Measurements from ENCODE around the gene SMARCAL1. TPM values are rescaled to one million over a fixed set of nuclear protein-coding genes. Genes with fewer than 3 reads are reported as not detected.
A peak's percentile ranks its signal among the peaks of the same experiment; 100 is the strongest.

SMARCAL1 gene
- total RNA-seq, 1 donor: 21.7 TPM

DNA sequence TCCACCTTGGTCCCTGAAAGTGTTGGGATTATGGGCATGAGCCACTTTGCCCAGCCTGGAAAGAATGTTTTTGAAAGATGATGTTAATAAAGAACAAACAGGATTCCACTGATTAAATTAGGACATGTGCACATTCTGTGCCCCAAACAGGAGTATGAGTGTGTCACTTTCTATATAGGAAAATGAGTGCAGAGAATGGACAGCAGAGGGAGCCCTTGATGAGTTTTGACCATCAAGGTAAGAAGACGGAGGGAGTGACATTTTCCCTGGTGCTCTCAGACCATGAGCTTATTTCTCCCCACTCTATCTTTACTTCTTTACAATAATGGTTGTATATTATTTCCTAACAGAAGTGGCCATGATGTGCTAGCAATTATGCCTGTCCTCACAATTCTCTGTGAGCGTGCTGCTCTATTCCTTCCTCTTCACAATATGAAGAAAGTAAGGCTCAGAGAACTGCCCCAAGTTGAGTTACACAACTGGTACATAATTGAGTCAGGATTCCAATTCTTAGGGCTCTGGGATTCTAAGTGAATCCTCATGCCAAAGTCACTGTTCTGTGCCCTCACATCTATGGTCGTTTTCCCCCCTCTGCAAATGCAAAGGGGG lies 107.0 kb downstream of the SMARCAL1 start:
- no peaks in the 10 kb centered on the region for H4K20me1 ChIP-seq (ENCODE audit: insufficient read depth, low read length)
- no peaks in the 10 kb centered on the region for H3K79me2 ChIP-seq (ENCODE audit: insufficient read depth, low read length)
- TF ChIP-seq, protein P1, sequence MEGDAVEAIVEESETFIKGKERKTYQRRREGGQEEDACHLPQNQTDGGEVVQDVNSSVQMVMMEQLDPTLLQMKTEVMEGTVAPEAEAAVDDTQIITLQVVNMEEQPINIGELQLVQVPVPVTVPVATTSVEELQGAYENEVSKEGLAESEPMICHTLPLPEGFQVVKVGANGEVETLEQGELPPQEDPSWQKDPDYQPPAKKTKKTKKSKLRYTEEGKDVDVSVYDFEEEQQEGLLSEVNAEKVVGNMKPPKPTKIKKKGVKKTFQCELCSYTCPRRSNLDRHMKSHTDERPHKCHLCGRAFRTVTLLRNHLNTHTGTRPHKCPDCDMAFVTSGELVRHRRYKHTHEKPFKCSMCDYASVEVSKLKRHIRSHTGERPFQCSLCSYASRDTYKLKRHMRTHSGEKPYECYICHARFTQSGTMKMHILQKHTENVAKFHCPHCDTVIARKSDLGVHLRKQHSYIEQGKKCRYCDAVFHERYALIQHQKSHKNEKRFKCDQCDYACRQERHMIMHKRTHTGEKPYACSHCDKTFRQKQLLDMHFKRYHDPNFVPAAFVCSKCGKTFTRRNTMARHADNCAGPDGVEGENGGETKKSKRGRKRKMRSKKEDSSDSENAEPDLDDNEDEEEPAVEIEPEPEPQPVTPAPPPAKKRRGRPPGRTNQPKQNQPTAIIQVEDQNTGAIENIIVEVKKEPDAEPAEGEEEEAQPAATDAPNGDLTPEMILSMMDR (IDR thresholded peaks at IDR 0.05; ENCODE audit: extremely low read depth, low read depth, low read length): peak; percentile 79
- H3K4me3 ChIP-seq (ENCODE audit: insufficient read depth, low read length): no peak overlapping the region
- H3K4me1 ChIP-seq (ENCODE audit: insufficient read depth, low read length): peaks cover 19% of the 10 kb centered on the region
- H3K27me3 ChIP-seq (ENCODE audit: insufficient read depth, low read length): no peaks in the 10 kb centered on the region
- DNase-seq (ENCODE audit: insufficient read length, low spot score, missing footprints): no peak
- no peak overlapping the region for H2AFZ ChIP-seq (ENCODE audit: low read length)
- no peak overlapping the region for H3K4me2 ChIP-seq (ENCODE audit: insufficient read depth, low read length)
- no peaks in the 10 kb centered on the region for H3K9me3 ChIP-seq (ENCODE audit: low read depth, low read length)
- no peaks in the 10 kb centered on the region for H3K36me3 ChIP-seq (ENCODE audit: insufficient read depth, low read length)
- no peak overlapping the region for H3K27ac ChIP-seq (ENCODE audit: low read depth, low read length)

DNA sequence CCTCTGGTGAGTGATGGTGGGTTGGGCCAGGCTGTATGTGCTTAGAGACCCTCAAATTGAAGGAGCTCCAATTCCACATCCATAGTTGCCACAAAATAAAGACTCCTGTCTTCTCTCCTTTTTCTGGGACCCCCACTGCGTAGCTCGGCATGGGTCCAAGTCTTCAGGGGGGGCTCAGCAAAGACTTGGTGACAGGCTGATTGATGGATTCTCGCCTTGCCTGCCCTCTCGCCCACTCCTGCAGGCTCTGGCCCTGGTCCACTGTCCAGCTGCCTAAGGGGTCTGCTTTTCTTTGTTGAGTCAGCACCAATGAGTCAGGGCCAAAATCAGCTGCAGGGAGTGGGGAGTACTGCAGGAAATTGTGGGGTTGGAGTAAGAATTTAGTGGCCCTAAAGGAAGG lies 107.8 kb downstream of the SMARCAL1 start:
- no peak overlapping the region for H2AFZ ChIP-seq (ENCODE audit: low read length)
- H3K36me3 ChIP-seq (ENCODE audit: insufficient read depth, low read length): no peaks in the 10 kb centered on the region
- TF ChIP-seq, protein P1 (IDR thresholded peaks at IDR 0.05; ENCODE audit: extremely low read depth, low read depth, low read length): no peak
- no peaks in the 10 kb centered on the region for H4K20me1 ChIP-seq (ENCODE audit: insufficient read depth, low read length)
- peak overlapping the region; percentile 4 for H3K4me2 ChIP-seq (ENCODE audit: insufficient read depth, low read length)
- no peaks in the 10 kb centered on the region for H3K27me3 ChIP-seq (ENCODE audit: insufficient read depth, low read length)
- no peak overlapping the region for H3K27ac ChIP-seq (ENCODE audit: low read depth, low read length)
- H3K4me3 ChIP-seq (ENCODE audit: insufficient read depth, low read length): no peak overlapping the region
- no peak for DNase-seq (ENCODE audit: insufficient read length, low spot score, missing footprints)
- no peaks in the 10 kb centered on the region for H3K79me2 ChIP-seq (ENCODE audit: insufficient read depth, low read length)
- H3K4me1 ChIP-seq (ENCODE audit: insufficient read depth, low read length): peaks cover 19% of the 10 kb centered on the region
- no peaks in the 10 kb centered on the region for H3K9me3 ChIP-seq (ENCODE audit: low read depth, low read length)

DNA sequence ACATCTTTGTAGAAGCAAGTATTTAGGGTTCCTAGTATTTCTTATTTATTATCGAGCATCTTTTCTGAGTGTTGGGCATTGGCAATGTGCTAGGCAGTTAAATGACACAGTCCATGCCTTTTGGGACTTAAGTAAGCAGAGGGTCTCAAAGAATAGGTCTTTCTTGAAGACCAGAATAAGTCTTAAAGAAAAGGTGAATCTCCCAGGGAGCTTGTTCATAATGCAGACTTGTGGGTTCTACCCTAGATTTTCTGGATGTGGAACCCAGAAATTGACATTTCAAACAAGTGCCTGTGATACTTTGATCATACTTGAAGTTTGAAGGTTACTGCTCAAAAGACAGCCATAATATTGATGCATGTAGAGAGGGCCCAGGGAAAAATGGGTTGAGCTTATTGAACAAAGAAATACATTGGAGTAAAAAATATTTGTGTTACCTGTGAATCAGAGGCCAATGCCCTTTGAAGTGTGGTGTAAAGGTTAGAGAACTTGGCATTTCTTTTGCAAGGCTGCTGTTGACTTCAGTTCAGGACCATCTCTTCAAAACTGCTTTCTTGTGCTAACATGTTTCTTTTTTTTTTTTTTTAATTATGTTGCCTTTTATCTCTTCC lies 110.7 kb downstream of the SMARCAL1 start:
- H4K20me1 ChIP-seq (ENCODE audit: insufficient read depth, low read length): no peaks in the 10 kb centered on the region
- H2AFZ ChIP-seq (ENCODE audit: low read length): no peak overlapping the region
- peaks cover 19% of the 10 kb centered on the region for H3K4me1 ChIP-seq (ENCODE audit: insufficient read depth, low read length)
- no peaks in the 10 kb centered on the region for H3K79me2 ChIP-seq (ENCODE audit: insufficient read depth, low read length)
- no peaks in the 10 kb centered on the region for H3K9me3 ChIP-seq (ENCODE audit: low read depth, low read length)
- no peak for DNase-seq (ENCODE audit: insufficient read length, low spot score, missing footprints)
- H3K4me3 ChIP-seq (ENCODE audit: insufficient read depth, low read length): no peak overlapping the region
- H3K36me3 ChIP-seq (ENCODE audit: insufficient read depth, low read length): no peaks in the 10 kb centered on the region
- no peaks in the 10 kb centered on the region for H3K27me3 ChIP-seq (ENCODE audit: insufficient read depth, low read length)
- no peak overlapping the region for H3K4me2 ChIP-seq (ENCODE audit: insufficient read depth, low read length)
- TF ChIP-seq, protein P1 (IDR thresholded peaks at IDR 0.05; ENCODE audit: extremely low read depth, low read depth, low read length): no peak
- no peak overlapping the region for H3K27ac ChIP-seq (ENCODE audit: low read depth, low read length)

DNA sequence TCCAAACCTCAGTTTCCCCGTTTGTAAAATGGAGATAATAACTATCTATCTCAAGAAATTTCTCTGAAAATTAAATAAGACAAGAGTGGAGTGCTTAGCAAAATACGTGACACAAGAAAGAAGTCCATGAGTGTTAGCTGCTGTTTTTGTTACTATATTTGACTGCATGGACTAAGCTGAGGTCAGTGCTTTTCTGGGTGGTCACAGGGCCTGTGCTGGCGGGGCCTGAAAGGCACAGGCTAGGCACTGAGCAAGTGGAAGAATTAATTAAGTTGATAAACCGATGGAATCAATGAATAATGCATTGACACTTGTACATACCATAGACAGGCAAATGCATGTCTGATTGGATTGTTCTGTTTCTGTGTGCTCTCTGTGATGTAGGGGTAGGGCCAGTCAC lies 113.7 kb downstream of the SMARCAL1 start:
- TF ChIP-seq, protein P1 (IDR thresholded peaks at IDR 0.05; ENCODE audit: extremely low read depth, low read depth, low read length): no peak
- Histone ChIP-seq H3K4me1 (ENCODE audit: insufficient read depth, low read length) (no peaks in the 10 kb centered on the region), H3K36me3 (ENCODE audit: insufficient read depth, low read length) (no peaks in the 10 kb centered on the region), H2AFZ (ENCODE audit: low read length) (no peak overlapping the region), H3K4me3 (ENCODE audit: insufficient read depth, low read length) (no peak overlapping the region), H3K79me2 (ENCODE audit: insufficient read depth, low read length) (no peaks in the 10 kb centered on the region), H3K4me2 (ENCODE audit: insufficient read depth, low read length) (no peak overlapping the region), H4K20me1 (ENCODE audit: insufficient read depth, low read length) (no peaks in the 10 kb centered on the region), H3K27ac (ENCODE audit: low read depth, low read length) (no peak overlapping the region), H3K27me3 (ENCODE audit: insufficient read depth, low read length) (no peaks in the 10 kb centered on the region), H3K9me3 (ENCODE audit: low read depth, low read length) (no peaks in the 10 kb centered on the region)
- no peak for DNase-seq (ENCODE audit: insufficient read length, low spot score, missing footprints)
